BLaER1 treated with 17β-estradiol and CSF1 and Interleukin-3, amounts not matched to agents 10 nM and 100 nM (cell line): Measurements from ENCODE around the gene TMEM115.

Source experiments
- H3K27ac ChIP-seq, 11 experiments: shearing (Covaris generic); formaldehyde crosslinking; 2 replicates each; pipeline ENCODE4 v1.8.1; 2022
- H3K27me3 ChIP-seq, 11 experiments: shearing (Covaris generic); formaldehyde crosslinking; 2 replicates each; pipeline ENCODE4 v1.8.1; 2022
- H3K36me3 ChIP-seq, 11 experiments: shearing (Covaris generic); formaldehyde crosslinking; 2 replicates each; pipeline ENCODE4 v1.8.1; 2022
- H3K4me1 ChIP-seq, 10 experiments: shearing (Covaris generic); formaldehyde crosslinking; 2 replicates each; pipeline ENCODE4 v1.8.1; 2022
- H3K4me2 ChIP-seq, 11 experiments: shearing (Covaris generic); formaldehyde crosslinking; 2 replicates each; pipeline ENCODE4 v1.8.1; 2022
- H3K4me3 ChIP-seq, 10 experiments: shearing (Covaris generic); formaldehyde crosslinking; 2 replicates each; pipeline ENCODE4 v1.8.1; 2022
- H3K9ac ChIP-seq, 11 experiments: shearing (Covaris generic); formaldehyde crosslinking; 2 replicates each; pipeline ENCODE4 v1.8.1; 2022
- H3K9me3 ChIP-seq, 11 experiments: shearing (Covaris generic); formaldehyde crosslinking; replicated peaks in 1 of 11; 2 replicates each; pipeline ENCODE4 v1.8.1; 2022
- H4K20me1 ChIP-seq, 11 experiments: shearing (Covaris generic); formaldehyde crosslinking; 2 replicates each; pipeline ENCODE4 v1.8.1; 2022
- Cebpa-rat ChIP-seq, 11 experiments: shearing (Covaris generic); IDR thresholded peaks; 2 replicates each; pipeline ENCODE4 v1.8.1; 2022

Gene TMEM115

GRCh38 chr3:50342813-50343633, 16.3 kb downstream of the TMEM115 start:
- H3K4me1 ChIP-seq, result peaks cover 61 to 92% (median 79%) of the 10 kb centered on the region in 10 experiments
- peak overlapping the region; percentile 6 to 99 (median 95); a peak in 18 of 22 replicates for H3K4me2 ChIP-seq
- H3K9ac ChIP-seq, result peak overlapping the region in 4 of 11 experiments; percentile 12 to 96 (median 27); a peak in 4 of 22 replicates
- 0 out of 20 replicates have a peak overlapping the region, but pooled peaks of 1 of the 10 experiments have one; percentile 20 for H3K4me3 ChIP-seq
- H3K36me3 ChIP-seq, result peaks cover 0 to 7% (median 7%) of the 10 kb centered on the region in 11 experiments; a peak in 15 of 22 replicates
- TF ChIP-seq Cebpa-rat (IDR thresholded peaks at IDR 0.05), result no peak
- H3K27ac ChIP-seq, result peak overlapping the region in 6 of 11 experiments; percentile 94 to 99 (median 96); a peak in 10 of 22 replicates
- peaks cover 0 to 6% (median 0%) of the 10 kb centered on the region in 11 experiments; a peak in 3 of 22 replicates for H4K20me1 ChIP-seq
- H3K9me3 ChIP-seq, result no peaks in the 10 kb centered on the region
- H3K27me3 ChIP-seq, result peaks cover 0 to 47% (median 26%) of the 10 kb centered on the region in 11 experiments; a peak in 15 of 22 replicates

- Histone ChIP-seq H3K4me3 (peak overlapping the region in 5 of 10 experiments; percentile 77 to 92 (median 88); a peak in 9 of 20 replicates), H3K4me2 (peak overlapping the region; percentile 87 to 100 (median 98); a peak in 20 of 22 replicates), H3K27ac (peak overlapping the region in 7 of 11 experiments; percentile 94 to 99 (median 97); a peak in 14 of 22 replicates), H4K20me1 (peaks cover 0 to 1% (median 0%) of the 10 kb centered on the region in 11 experiments; a peak in 6 of 22 replicates), H3K9me3 (no peaks in the 10 kb centered on the region), H3K9ac (peak overlapping the region in 9 of 11 experiments; percentile 85 to 98 (median 95); a peak in 15 of 22 replicates), H3K27me3 (peaks cover 0 to 47% (median 26%) of the 10 kb centered on the region in 11 experiments; a peak in 15 of 22 replicates), H3K4me1 (peaks cover 61 to 83% (median 74%) of the 10 kb centered on the region in 10 experiments), H3K36me3 (peaks cover 0 to 3% (median 0%) of the 10 kb centered on the region in 11 experiments; a peak in 1 of 22 replicates)
- no peak for TF ChIP-seq Cebpa-rat (IDR thresholded peaks at IDR 0.05)
Observed at GRCh38 chr3:50341996-50342650, 17.2 kb downstream of the TMEM115 start.

DNA sequence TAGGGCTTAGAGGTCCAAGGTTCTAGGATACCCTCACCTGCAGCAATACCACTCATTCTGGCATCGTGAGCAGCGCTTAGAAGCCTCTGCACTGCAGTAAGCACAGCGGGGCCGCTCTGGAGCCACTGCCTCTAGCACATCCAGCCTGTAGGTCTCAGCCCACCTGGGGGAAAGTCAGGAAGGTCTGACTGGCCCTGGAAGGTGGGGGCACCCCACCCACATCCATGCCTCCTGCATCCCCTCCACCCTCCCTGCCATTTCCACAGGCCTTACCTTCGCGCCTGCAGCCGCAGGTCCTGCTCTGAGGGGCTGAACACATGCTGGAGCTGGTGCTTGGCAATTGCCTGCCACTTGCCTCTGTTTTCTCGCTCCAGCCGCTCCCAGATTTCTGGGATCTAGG, 17.8 kb downstream of the TMEM115 start:
- H3K4me3 ChIP-seq, result peak overlapping the region in 9 of 10 experiments; percentile 58 to 92 (median 88); a peak in 18 of 20 replicates
- peaks cover 61 to 78% (median 72%) of the 10 kb centered on the region in 10 experiments for H3K4me1 ChIP-seq
- peaks cover 5 to 7% (median 5%) of the 10 kb centered on the region in 11 experiments; a peak in 21 of 22 replicates for H4K20me1 ChIP-seq
- H3K27ac ChIP-seq, result peak overlapping the region in 10 of 11 experiments; percentile 87 to 99 (median 96); a peak in 18 of 22 replicates
- peak overlapping the region; percentile 85 to 98 (median 95); a peak in 21 of 22 replicates for H3K9ac ChIP-seq
- peak overlapping the region; percentile 87 to 100 (median 98) for H3K4me2 ChIP-seq
- H3K36me3 ChIP-seq, result peaks cover 0 to 7% (median under 1%) of the 10 kb centered on the region in 11 experiments; a peak in 7 of 22 replicates
- no peak for TF ChIP-seq Cebpa-rat (IDR thresholded peaks at IDR 0.05)
- H3K27me3 ChIP-seq, result peaks cover 0 to 47% (median 26%) of the 10 kb centered on the region in 11 experiments; a peak in 15 of 22 replicates
- H3K9me3 ChIP-seq, result no peaks in the 10 kb centered on the region

DNA sequence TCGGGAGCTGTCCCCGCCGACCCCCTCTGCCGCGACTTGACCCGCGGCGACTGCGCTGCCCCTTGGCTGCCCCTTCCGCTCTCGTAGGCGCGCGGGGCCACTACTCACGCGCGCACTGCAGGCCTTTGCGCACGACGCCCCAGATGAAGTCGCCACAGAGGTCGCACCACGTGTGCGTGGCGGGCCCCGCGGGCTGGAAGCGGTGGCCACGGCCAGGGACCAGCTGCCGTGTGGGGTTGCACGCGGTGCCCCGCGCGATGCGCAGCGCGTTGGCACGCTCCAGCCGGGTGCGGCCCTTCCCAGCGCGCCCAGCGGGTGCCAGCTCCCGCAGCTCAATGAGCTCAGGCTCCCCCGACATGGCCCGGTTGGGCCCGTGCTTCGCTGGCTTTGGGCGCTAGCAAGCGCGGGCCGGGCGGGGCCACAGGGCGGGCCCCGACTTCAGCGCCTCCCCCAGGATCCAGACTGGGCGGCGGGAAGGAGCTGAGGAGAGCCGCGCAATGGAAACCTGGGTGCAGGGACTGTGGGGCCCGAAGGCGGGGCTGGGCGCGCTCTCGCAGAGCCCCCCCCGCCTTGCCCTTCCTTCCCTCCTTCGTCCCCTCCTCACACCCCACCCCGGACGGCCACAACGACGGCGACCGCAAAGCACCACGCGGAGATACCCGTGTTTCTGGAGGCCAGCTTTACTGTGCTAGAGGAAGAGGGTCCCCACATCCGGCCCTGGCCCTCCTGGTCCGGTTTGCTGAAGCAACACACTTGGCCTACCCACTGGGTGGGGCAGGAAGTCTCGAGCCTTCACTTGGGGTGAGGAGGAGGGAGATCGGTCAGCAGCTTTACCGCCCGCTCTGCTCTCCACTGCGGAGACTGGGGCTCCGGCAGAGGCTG, 18.6 kb downstream of the TMEM115 start, which contains the start of gene RASSF1:
RASSF1 (minus strand) TSS at position 389 of the 882 bp plus-strand sequence; CDS start at position 358, 31 bp downstream.
- peak in 3 of 11 experiments; percentile 8 to 52 (median 19); a peak in 1 of 22 replicates for TF ChIP-seq Cebpa-rat (IDR thresholded peaks at IDR 0.05)
- Histone ChIP-seq H3K4me3 (peak within 1 kb of the TSS; percentile 58 to 92 (median 88)), H3K9me3 (no peaks in the 10 kb centered on the region), H3K36me3 (peaks cover 0 to 15% (median 9%) of the 10 kb centered on the region in 11 experiments; a peak in 12 of 22 replicates), H3K27ac (peak within 1 kb of the TSS; percentile 87 to 99 (median 95)), H4K20me1 (peaks cover 13 to 16% (median 14%) of the 10 kb centered on the region in 11 experiments; a peak in 21 of 22 replicates), H3K4me2 (peak within 1 kb of the TSS; percentile 87 to 100 (median 98)), H3K9ac (peak within 1 kb of the TSS; percentile 85 to 98 (median 95)), H3K4me1 (peaks cover 63 to 81% (median 73%) of the 10 kb centered on the region in 10 experiments), H3K27me3 (peaks cover 0 to 39% (median 20%) of the 10 kb centered on the region in 11 experiments; a peak in 15 of 22 replicates)

DNA sequence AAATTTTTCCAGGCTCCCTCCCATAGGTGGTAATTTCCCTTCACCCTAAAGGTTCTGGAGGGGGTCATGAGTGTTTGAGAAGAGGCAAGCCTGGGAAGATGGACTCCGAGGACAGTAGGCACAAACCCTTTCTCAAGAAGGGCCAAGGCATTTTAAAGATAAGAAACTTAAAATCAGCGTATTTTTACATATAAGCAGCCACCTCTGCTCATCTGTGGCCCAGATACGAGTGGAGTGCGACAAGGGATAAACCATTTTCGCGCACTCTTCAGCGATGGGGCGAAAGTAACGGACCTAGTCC, 19.2 kb downstream of the TMEM115 start:
- Histone ChIP-seq H3K4me1 (peaks cover 63 to 81% (median 73%) of the 10 kb centered on the region in 10 experiments), H3K9ac (peak overlapping the region; percentile 85 to 98 (median 95)), H3K27me3 (peaks cover 0 to 33% (median 14%) of the 10 kb centered on the region in 11 experiments; a peak in 15 of 22 replicates), H4K20me1 (peaks cover 19 to 22% (median 20%) of the 10 kb centered on the region in 11 experiments; a peak in 21 of 22 replicates), H3K4me2 (peak overlapping the region; percentile 87 to 100 (median 98)), H3K9me3 (no peaks in the 10 kb centered on the region), H3K36me3 (peaks cover 0 to 21% (median 15%) of the 10 kb centered on the region in 11 experiments; a peak in 13 of 22 replicates), H3K4me3 (peak overlapping the region; percentile 58 to 92 (median 88)), H3K27ac (peak overlapping the region; percentile 87 to 99 (median 95))
- TF ChIP-seq Cebpa-rat (IDR thresholded peaks at IDR 0.05), result no peak

GRCh38 chr3:50339485-50340146, 19.7 kb downstream of the TMEM115 start:
- Histone ChIP-seq H3K27me3 (peaks cover 0 to 30% (median 12%) of the 10 kb centered on the region in 11 experiments; a peak in 14 of 22 replicates), H4K20me1 (peaks cover 24 to 26% (median 24%) of the 10 kb centered on the region in 11 experiments), H3K4me2 (peak overlapping the region; percentile 87 to 100 (median 98)), H3K4me3 (peak overlapping the region; percentile 58 to 92 (median 88)), H3K9me3 (no peaks in the 10 kb centered on the region), H3K4me1 (peaks cover 66 to 83% (median 74%) of the 10 kb centered on the region in 10 experiments), H3K9ac (peak overlapping the region; percentile 85 to 98 (median 95)), H3K27ac (peak overlapping the region; percentile 87 to 99 (median 95)), H3K36me3 (peaks cover 4 to 26% (median 20%) of the 10 kb centered on the region in 11 experiments; a peak in 20 of 22 replicates)
- TF ChIP-seq Cebpa-rat (IDR thresholded peaks at IDR 0.05), result no peak

DNA sequence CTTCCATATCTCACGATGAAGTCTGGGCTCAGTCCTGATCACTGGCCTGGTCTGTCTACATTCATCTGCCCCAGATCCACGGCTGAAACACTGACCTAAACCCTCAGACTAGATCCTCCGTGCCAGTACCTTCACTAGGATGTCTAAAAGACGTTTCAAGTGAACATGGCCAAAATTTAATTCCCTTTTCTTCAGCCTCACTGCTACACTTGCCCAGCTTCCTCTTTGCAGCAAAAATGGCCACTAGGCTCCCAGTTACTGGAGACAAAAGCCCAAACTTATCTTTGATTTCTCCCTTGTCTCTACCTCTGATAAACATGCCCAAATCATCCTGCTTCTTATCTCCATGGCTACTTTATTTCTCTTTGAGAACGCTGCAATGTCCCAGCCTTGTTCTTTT, 20.4 kb downstream of the TMEM115 start:
- Histone ChIP-seq H3K4me1 (peaks cover 69 to 90% (median 77%) of the 10 kb centered on the region in 10 experiments), H3K9ac (peak overlapping the region; percentile 85 to 98 (median 95)), H3K4me3 (peak overlapping the region; percentile 77 to 92 (median 88)), H4K20me1 (peaks cover 31 to 33% (median 31%) of the 10 kb centered on the region in 11 experiments), H3K27ac (peak overlapping the region; percentile 87 to 99 (median 95)), H3K9me3 (no peaks in the 10 kb centered on the region), H3K27me3 (peaks cover 0 to 30% (median 12%) of the 10 kb centered on the region in 11 experiments; a peak in 14 of 22 replicates), H3K4me2 (peak overlapping the region; percentile 87 to 100 (median 98)), H3K36me3 (peaks cover 10 to 32% (median 26%) of the 10 kb centered on the region in 11 experiments)
- no peak for TF ChIP-seq Cebpa-rat (IDR thresholded peaks at IDR 0.05)
